Adrenal gland (tissue), 5 donors: ENCODE data around the gene OPRL1.

ENCODE experiments used
- POLR2A ChIP-seq, 2 donors: fragments of 450-650 bp; IDR thresholded peaks; one replicate each; pipeline ENCODE4 v1.6.1; 2017; ENCODE audit warnings: antibody characterized with exemption in 2 of 2, mild to moderate bottlenecking in 2 of 2, moderate library complexity in 1 of 2
- TF ChIP-seq, protein P1 (sequence below), 6 experiments: fragments of 450-650 bp in 4 of 6; fragments of 200-600 bp in 2 of 6; sonication (generic) in 1 of 6; IDR thresholded peaks; 1 replicate in 5 of 6; 2 replicates in 1 of 6; pipeline versions ENCODE4 v1.5.1 to v1.8.0; 2016 to 2021; ENCODE audit warnings: antibody characterized with exemption in 6 of 6, mild to moderate bottlenecking in 2 of 6, moderate library complexity in 1 of 6
- donor health status: DM: no; HTN: no; CAD: no.

DNA sequence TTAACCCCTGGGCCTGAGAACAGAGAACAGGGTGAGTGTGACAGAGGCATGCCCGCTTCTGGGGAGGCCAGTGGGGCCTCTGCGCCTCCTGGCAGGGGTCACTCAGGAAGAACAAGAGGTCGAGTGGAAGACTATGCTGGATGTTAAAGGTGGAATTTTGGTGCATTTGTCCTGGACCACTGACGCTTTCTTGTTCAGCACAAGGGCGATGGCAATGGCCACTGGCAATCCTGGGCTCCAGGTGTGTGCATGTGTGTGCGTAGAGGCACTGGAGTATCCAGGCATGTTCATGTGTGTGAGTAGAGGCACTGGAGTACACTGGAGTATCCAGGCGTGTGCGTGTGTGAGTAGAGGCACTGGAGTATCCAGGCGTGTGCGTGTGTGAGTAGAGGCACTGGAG is 51.0 kb downstream of the OPRL1 start:
- TF ChIP-seq, protein P1, sequence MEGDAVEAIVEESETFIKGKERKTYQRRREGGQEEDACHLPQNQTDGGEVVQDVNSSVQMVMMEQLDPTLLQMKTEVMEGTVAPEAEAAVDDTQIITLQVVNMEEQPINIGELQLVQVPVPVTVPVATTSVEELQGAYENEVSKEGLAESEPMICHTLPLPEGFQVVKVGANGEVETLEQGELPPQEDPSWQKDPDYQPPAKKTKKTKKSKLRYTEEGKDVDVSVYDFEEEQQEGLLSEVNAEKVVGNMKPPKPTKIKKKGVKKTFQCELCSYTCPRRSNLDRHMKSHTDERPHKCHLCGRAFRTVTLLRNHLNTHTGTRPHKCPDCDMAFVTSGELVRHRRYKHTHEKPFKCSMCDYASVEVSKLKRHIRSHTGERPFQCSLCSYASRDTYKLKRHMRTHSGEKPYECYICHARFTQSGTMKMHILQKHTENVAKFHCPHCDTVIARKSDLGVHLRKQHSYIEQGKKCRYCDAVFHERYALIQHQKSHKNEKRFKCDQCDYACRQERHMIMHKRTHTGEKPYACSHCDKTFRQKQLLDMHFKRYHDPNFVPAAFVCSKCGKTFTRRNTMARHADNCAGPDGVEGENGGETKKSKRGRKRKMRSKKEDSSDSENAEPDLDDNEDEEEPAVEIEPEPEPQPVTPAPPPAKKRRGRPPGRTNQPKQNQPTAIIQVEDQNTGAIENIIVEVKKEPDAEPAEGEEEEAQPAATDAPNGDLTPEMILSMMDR (IDR thresholded peaks at IDR 0.05): no peak
- no peak for TF ChIP-seq POLR2A (IDR thresholded peaks at IDR 0.05)
